Stimulated activated CD4-positive, alpha-beta T cell treated with anti-CD3 and anti-CD28 coated beads, Interleukin-2, amount 100 ng/mL, for 24 hours (primary cell): Measurements from ENCODE around the gene USP40.
"Not testable (repeated sequence)": the region's sequence is repeated elsewhere in the genome, so short reads cannot be mapped to it uniquely, and the experiment has no call there.

Experiments used
- DNase-seq, 2 donors: peaks; one replicate each; pipeline ENCODE4 v3.0.0-alpha.2; 2020

USP40 gene, protein sequence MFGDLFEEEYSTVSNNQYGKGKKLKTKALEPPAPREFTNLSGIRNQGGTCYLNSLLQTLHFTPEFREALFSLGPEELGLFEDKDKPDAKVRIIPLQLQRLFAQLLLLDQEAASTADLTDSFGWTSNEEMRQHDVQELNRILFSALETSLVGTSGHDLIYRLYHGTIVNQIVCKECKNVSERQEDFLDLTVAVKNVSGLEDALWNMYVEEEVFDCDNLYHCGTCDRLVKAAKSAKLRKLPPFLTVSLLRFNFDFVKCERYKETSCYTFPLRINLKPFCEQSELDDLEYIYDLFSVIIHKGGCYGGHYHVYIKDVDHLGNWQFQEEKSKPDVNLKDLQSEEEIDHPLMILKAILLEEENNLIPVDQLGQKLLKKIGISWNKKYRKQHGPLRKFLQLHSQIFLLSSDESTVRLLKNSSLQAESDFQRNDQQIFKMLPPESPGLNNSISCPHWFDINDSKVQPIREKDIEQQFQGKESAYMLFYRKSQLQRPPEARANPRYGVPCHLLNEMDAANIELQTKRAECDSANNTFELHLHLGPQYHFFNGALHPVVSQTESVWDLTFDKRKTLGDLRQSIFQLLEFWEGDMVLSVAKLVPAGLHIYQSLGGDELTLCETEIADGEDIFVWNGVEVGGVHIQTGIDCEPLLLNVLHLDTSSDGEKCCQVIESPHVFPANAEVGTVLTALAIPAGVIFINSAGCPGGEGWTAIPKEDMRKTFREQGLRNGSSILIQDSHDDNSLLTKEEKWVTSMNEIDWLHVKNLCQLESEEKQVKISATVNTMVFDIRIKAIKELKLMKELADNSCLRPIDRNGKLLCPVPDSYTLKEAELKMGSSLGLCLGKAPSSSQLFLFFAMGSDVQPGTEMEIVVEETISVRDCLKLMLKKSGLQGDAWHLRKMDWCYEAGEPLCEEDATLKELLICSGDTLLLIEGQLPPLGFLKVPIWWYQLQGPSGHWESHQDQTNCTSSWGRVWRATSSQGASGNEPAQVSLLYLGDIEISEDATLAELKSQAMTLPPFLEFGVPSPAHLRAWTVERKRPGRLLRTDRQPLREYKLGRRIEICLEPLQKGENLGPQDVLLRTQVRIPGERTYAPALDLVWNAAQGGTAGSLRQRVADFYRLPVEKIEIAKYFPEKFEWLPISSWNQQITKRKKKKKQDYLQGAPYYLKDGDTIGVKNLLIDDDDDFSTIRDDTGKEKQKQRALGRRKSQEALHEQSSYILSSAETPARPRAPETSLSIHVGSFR

DNA sequence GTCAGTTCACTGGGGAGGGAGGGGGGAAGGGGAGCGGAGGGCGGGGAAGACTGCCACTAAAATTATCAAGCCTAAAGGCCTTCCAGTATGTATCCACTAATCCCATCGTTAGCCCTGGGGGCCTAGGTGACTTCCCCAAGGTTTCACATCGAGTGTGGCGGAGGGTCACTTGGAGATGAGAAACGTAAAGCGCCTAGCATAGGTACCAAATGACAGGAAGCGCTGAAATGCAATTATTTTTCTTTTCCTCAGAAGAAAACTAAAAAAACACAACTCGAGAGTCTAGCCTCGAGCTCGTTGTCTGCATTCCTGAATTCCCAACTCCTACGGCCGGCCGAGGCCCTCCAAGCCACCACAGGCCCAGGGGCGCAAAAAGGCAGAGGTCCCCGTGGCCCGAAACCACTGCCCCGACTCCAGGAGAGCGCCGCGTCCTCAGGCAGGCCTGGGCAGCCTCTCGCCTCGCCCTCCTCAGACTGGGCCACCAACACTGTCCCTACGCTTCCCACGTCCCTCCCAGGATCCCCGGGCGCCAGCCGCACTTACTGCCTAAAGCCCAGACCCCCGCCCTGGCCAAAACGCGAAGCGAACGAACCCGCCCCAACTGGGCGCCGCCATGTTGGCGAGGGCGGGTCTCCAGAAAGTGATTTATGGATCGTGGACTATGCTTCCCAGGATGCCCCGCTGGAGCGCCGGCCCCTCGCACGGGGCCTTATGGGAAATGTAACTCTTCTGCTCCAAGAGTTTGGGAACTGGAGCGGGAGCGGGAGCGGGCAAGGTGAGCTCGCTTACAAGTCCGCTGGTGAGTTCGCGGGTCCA lies at the start of gene USP40:
TSS of gene USP40 (minus strand) at position 642 of the 816 bp plus-strand sequence. CDS start 1,228 bp downstream, outside the sequence.
- peak; percentile 64 to 71 for DNase-seq

DNA sequence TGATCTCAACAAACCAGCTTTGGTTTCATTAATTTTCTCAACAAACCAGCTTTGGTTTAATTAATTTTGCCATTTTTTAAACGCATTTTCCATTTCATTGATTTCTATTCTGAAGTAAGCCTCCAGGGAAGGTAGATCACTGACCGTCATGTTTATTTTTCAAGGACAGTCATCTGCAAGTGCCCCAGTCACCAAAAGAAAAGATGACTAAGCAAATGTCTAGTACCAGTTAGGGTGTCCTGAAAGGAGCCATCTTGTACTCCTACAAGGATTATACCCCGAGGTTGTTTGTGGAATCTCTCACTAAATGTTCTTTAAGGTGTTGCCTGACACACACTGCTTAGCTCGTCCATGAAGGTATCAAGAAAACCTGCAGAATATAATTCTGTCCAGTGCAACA lies 44.7 kb upstream of the USP40 start:
- DNase-seq, result no peak

GRCh38 chr2:233605680-233606079 lies 39.1 kb upstream of the USP40 start:
- DNase-seq, result no peak

GRCh38 chr2:233604826-233605225 lies 38.2 kb upstream of the USP40 start:
- DNase-seq, result no peak

DNA sequence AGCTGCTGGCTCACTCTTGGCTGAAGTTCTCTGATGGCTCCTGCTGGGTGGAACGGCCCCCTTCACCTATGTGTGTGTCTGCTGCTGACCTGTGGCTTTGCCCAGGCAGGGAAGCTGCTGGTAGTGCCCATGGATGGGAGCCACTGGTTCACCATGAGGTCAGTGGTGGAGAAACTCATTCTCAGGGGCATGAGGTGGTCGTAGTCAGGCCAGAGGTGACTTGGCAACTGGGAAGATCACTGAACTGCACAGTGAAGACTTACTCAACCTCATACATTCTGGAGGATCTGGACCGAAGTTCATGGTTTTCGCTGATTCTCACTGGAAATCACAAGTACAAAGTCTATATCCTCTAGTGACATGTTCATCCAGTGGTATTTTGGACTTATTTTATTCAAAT lies 36.9 kb upstream of the USP40 start:
- no peak for DNase-seq

DNA sequence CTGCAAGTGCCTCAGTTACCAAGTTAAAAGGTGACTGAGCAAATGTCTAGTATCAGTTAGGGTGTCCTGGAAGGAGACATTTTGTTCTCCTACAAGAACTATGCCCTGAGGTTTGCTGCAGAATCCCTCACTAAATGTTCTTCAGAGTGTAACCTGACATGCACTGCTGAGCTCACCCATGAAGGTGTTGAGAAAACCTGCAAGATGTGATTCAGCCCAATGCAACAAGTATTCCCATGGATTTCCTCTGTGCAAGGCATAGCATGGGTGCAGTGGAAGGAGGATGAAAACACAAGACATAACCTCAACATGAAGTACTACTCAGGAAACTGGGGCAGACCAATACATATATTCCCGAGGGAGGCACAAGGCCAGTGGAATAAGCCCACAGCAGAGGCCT lies 35.5 kb upstream of the USP40 start:
- no peak for DNase-seq

DNA sequence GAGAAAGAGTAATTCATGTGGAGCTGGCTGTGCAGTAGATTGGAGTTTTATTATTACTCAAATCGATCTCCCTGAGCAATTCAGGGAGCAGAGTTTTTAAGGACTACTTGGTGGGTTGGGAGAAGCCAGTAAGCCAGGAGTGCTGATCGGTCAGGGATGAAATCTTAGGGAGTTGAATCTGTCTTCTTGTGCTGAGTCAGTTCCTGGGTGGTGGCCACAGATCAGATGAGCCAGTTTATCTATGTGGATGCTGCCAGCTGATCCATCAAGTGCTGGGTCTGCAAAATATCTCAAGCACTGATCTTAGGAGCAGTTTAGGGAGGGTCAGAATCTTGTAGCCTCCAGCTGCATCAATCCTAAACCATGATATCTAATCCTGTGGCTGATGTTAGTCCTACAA lies 33.8 kb upstream of the USP40 start:
- no peak for DNase-seq

DNA sequence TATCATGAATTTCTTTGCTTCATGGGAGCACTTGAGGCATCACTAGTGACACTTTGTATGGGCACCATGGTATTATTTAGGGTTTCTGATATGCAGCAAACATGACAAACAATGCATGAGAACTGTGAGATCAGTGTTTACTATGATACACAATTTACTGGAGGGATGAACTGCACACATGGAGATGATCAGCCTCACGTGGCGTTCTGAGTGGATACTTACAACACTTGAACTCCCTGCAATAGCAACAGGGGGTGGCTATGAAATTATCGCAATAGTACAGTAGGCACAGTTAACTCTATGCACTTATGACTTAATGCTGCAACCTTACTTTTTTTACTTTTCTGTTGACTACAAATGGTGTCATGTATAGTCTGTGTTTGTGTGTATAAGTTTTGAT lies 32.4 kb upstream of the USP40 start:
- no peak for DNase-seq

- DNase-seq, result no peak
These were observed 30.9 kb upstream of the USP40 start for GRCh38 chr2:233597522-233597921.

DNA sequence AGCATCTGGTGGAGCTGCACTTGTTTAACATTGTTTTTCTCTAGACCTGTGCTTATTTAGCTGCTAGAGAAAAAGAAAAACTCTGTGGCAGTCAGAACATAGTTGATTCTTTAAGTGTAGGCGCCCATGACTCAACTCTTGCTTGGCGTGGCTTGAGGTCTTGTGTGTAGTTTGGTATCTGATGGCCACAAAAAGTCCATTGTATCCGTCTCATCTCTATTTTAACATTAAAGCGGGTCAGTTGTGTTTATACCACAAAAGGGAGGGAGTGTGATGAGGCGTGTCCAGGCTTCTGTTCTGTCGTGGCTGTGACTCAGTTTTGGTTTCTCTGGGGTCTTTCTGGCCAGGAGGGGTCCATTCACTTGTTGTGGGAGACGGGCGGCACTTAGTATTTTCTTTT lies 26.6 kb upstream of the USP40 start:
- DNase-seq, result no peak

DNA sequence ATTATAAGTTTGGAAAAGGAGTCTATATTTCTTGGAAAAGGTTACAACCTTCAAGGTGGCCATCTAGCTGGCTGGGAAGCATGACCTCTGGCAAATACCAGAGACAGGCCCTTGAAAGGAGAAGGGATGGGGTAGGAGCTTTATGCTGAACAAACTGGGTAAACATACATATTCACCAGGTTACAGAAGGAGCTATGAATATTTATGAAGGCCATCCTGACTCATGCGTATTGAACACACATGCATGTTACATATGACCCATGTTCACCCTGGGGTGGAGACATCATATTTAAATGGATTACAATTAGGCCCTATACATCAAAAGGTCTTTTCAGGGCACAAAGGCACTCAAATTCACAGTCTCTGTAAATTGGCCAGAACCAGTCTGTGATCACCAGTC lies 26.1 kb upstream of the USP40 start:
- DNase-seq, result not testable (repeated sequence)

DNA sequence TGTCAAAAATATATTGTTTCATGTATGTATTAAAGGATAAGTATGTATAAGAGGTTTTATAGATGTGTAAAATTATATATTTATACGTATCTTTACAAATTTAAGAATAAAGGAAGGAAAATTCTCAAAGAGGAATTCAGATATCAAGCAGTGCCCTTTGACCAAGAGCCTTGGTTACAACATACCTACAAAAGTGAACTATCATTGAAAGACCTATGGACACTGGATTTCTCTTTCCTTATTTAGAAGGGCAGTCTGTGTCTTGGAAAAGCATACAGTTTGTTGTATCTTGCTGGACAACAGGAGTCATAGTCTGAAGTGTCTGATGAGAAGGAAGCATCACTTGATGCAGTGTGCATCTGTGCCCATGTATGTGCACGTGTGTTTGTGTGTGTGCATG lies 21.8 kb upstream of the USP40 start:
- no peak for DNase-seq

- DNase-seq, result no peak
These were observed 17.6 kb upstream of the USP40 start for GRCh38 chr2:233584210-233584609.

DNA sequence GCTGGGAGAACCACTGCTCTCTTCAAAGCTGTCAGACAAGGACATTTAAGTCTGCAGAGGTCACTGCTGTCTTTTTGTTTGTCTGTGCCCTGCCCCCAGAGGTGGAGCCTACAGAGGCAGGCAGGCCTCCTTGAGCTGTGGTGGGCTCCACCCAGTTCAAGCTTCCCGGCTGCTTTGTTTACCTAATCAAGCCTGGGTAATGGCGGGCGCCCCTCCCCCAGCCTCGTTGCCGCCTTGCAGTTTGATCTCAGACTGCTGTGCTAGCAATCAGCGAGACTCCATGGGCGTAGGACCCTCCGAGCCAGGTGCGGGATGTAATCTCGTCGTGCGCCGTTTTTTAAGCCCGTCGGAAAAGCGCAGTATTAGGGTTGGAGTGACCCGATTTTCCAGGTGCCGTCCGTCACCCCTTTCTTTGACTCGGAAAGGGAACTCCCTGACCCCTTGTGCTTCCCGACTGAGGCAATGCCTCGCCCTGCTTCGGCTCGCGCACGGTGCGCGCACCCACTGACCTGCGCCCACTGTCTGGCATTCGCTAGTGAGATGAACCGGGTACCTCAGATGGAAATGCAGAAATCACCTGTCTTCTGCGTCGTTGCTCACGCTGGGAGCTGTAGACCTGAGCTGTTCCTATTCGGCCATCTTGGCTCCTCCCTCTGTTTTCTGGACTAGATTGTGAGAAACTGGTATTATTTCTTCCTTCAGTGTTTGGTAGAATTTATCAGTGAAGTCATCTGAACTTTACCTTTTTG lies 16.8 kb upstream of the USP40 start:
- not testable (repeated sequence) for DNase-seq

GRCh38 chr2:233577341-233577740 lies 10.8 kb upstream of the USP40 start:
- not testable (repeated sequence) for DNase-seq

GRCh38 chr2:233572468-233572867 lies 5.9 kb upstream of the USP40 start:
- no peak for DNase-seq

DNA sequence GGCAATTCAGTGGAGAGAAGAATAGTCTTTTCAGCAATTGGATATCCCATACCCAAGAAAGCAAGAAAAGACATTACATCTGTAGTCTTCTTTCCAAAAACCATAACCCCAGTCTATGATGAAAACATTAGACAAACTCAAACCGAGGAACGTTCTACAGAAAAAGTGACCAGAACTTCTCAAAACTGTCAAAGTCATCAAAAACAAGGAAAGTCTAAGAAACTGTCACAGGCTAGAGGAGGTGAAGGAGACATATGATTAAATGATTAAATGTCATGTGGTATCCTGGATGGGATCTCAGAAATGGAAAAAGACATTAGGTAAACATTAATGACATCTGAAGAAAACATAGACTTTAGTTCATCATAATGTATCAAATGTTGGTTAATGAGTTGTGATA lies 4.9 kb upstream of the USP40 start:
- DNase-seq, result no peak

DNA sequence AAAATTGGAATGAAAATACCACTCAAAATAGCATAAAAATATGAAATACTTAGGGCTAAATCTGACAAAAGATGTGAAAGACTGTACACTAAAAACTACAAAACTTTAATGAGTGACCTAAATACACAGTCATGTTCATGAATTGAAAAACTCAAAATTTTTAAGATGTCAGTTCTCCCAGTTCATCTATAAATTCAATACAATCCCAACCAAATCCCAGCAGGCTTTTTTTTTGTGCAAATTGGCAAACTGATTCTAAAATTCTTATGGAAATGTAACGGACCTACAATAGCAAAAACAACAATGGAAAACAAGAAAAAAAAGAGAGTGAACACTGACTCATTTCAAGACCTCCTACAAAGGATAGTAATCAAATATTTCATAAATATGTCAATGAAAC lies 4.4 kb upstream of the USP40 start:
- DNase-seq, result no peak

DNA sequence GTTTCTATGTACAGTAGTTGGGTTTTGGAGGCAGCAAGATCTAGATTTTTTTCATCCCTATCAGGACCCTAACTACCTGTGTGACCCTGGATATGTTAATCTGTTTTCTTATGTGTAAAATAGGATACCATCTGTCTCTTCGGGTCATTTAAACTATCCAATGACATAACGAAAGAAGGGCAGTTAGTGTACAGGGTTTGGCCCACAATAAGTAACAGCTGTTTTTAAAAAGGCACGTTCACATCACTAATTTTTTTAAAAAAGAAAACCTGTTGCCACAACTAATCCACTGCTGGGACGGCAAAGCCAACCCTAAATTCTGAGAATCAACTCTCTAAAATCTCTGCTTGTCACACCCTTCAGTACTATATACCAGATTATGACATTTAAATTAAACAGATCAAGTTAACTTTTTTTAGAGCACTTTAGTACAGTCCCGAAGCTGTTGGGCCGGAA lies 869 bp downstream of the USP40 start:
- DNase-seq, result no peak

DNA sequence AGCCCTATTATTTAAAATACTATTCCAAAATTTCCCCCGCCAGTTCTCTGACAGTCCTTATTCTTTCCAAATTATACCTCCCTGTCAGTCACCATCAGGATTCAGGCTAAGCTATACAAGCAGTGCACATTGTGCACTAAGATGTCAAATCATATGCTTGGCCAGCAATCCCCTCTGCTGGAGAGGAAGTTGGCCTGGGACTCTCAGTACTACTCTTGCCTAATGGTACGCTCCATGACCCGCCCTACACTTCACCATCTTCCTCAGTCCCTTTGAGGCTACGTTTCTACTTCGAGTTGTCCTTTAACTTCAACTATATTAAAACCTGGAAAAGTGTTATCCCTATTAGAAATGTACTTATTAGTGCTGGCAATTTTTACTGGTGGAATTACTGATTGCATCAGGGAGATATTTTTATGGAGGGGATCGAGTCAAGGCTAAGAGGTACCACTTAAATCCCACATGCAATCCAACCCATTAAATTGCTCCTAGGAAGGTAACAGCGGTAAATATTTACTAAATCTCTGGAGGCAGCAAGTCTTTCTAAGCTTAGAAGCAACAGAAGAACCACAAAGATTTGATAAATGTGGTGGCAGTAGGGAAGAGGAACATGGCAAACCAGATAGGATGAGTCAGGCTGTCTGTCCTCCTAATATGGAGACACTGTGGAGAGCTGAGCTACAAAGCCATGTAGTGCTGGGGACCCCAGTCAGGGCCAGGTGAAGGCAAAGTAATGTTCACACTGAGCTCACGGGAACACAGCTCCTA lies 2.7 kb downstream of the USP40 start:
- DNase-seq, result no peak
